ENCODE data around the gene MAGI2.

The MAGI2 gene

GRCh38 chr7:78225534-78225933, 1227.9 kb downstream of the MAGI2 start:
- no peak for DNase-seq (ENCODE audit: low read depth)

DNA sequence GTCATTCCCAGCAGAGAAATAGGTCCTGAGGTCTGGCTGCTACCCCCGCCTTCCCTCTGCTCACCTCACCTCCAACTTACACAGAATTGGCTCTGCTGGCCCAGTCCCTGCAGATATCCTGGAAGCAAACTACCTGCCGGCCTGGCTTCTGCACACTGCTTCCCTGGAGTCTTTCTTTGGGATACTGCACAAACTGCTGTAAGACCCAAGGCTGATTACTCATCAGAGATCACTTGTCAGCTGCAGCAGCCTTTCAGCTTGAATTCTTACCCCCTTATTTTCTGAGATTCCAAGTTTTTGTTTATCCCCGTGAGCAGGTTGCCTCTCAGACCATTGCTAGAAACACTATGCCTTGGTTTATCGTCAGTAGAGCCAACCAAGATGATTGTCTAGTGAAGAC, 1228.5 kb downstream of the MAGI2 start:
- no peak for DNase-seq (ENCODE audit: low read depth)

DNA sequence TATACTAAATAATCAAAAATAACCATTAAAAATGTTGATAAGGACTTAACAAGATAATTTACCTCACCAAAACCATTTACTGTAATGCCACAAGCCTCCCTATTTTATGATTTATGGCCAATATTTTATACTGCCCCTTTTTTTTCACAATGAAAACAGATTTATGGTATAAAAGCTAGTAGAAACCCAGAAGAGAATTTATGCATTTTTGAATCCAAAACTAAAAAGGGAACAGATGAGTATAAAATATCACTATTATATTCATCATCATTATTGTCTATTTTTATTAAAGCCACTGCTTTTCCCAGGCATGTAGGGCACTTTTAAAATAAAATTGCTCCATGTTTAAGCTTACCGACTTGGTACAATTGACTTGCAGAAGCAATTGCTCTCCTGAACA, 1229.9 kb downstream of the MAGI2 start:
- DNase-seq (ENCODE audit: low read depth), result no peak

GRCh38 chr7:78222001-78222751, 1231.3 kb downstream of the MAGI2 start:
- no peak for DNase-seq (ENCODE audit: low read depth)

GRCh38 chr7:78220754-78221153, 1232.7 kb downstream of the MAGI2 start:
- no peak for DNase-seq (ENCODE audit: low read depth)

- no peak for DNase-seq (ENCODE audit: low read depth)
These were observed 1234.6 kb downstream of the MAGI2 start for GRCh38 chr7:78218876-78219275.

DNA sequence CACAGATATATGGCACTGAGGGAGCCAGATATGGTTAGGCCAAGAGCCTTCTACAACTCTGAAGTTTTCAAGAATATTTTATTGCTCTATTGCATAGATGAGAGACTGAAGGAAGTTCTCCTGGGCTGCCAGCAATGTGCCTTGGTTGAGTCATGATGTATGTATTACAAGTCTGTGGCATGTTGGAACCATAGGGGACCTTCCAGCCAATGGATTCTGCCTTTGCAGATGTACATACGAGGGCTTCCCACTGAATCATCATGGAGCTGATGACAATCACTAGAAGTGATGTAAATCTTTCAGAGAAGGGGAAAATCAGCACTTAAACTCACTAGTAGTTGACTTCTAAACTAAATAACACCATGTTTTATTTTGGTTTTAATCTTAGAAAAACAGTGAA, 1235.4 kb downstream of the MAGI2 start:
- DNase-seq (ENCODE audit: low read depth), result no peak

- DNase-seq (ENCODE audit: low read depth), result no peak
These were observed 1238.3 kb downstream of the MAGI2 start for GRCh38 chr7:78215199-78215598.

GRCh38 chr7:78213402-78213801, 1240.1 kb downstream of the MAGI2 start:
- DNase-seq (ENCODE audit: low read depth), result no peak

DNA sequence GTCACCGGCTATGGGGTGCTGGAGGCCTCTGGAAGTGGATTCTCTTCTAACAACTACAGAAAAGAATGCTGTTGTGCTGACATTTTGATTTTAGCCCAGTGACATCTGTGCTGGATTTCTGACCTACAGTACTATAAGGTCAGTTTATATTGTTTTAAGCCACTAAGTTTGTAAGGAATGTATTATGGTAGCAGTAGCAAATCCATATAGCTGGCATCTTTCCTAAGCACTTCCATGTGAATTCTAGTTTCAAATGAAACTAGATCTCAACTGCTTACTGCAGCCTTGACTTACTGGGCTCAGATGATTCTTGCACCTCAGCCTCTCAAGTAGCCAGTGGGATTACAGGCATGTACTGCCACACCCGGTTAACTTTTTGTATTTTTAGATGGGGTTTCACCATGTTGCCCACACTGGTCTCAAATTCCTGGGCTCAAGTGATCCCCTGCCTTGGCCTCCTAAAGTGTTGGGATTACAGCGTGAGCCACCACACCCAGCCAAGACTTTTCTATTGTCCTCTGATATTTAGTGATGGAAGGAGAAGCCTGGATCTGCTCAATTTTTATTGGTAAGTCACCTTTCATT, 1240.9 kb downstream of the MAGI2 start:
- DNase-seq (ENCODE audit: low read depth), result no peak

DNA sequence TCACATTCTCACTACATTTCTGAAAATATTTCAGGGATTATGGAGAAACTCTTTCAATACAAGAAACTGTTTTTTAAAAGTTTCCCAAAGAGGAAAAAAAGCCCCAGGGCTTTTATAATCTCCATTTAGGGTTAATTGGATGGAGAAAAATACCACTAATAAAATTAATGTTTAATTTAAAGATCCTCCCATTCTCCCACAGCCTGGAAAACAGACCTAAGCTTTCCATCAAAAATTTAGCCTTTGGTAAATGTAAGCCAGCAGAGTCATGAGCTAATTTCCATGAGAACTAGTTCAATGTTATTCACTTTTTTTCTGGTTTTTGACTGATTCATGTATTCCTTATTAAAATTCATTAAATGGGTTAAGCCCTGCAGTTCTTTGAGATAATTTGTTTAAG, 1246.2 kb downstream of the MAGI2 start:
- DNase-seq (ENCODE audit: low read depth), result no peak

DNA sequence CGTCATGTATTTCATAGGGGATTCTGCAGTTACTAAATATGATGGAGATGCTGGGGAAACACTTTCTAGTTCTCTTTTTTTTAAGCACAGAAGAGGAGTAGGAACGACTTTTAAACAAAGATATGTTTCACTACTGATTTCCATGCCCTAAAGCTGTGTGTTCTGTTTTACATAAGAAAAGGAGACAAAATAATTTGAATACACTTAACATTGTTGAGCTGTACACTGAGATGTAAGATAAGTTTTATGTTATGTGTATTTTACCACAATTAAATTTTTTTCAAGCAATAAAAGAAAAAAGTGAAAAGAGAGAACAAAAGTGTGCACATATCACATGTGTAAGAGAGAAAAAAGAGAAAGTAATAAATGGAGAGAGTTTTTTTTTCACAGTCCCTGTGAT, 1246.7 kb downstream of the MAGI2 start:
- DNase-seq (ENCODE audit: low read depth), result no peak

- no peak for DNase-seq (ENCODE audit: low read depth)
These were observed 1250.3 kb downstream of the MAGI2 start for GRCh38 chr7:78203042-78203720.

GRCh38 chr7:78198756-78199155, 1254.7 kb downstream of the MAGI2 start:
- DNase-seq (ENCODE audit: low read depth), result no peak

- DNase-seq (ENCODE audit: low read depth), result no peak
These were observed 1256.0 kb downstream of the MAGI2 start for GRCh38 chr7:78197447-78197846.

DNA sequence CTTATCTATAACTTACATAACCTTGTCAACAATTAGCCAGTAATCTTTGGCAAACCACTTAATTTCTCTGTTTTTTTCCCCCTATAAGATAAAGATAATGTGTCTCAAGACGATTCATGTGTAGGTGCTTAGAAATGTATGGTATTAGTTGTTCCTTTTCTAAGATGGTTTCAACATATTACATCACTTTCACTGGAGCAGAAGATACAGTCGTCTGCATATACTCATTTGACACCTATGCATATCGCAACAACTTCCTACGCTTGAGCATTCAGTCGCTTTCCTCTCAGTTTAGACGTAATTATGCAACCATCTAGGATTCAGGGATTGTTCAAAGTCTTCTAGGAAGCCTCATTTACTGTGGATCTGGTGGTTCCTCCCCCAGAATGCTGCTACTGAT, 1258.2 kb downstream of the MAGI2 start:
- no peak for DNase-seq (ENCODE audit: low read depth)

DNA sequence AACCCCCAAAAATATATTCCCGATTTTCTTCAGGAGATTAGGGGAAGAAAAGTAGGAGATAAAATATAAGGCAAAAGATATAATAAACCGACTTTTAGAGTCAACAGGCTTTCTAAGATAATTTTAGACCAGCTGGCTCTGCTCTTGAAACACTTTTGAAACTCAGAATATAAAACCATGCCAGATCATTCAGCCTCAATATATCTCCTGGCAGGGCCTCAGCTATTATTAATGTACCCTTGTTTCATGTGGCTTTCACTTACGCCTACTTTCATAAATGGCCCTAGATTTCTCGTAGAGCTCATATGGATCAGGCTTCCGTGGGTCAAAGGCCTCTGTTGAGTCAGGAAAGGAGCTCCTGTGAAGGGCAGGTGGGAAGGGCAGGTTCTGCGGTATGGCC, 1258.9 kb downstream of the MAGI2 start:
- DNase-seq (ENCODE audit: low read depth), result no peak

- no peak for DNase-seq (ENCODE audit: low read depth)
These were observed 1261.9 kb downstream of the MAGI2 start for GRCh38 chr7:78191475-78192079.

DNA sequence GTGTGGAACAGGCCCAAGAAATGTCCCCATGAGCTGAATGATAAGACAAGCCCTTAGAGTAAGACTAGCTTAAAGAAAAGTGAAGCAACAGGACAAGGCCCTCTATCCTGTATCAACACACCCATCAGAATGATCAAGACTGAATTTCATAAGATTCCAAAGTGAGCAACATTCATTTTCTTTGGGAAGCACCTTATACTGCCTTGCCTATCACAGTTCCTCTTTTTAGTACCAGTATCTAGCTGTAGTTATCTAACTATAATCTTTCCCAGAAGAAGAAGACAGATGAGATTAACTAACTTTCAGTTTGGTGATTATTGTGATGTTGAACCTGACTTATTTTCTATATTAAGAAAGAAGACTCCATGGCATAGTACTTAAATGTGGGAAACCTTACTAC, 1263.7 kb downstream of the MAGI2 start:
- DNase-seq (ENCODE audit: low read depth), result no peak

- DNase-seq (ENCODE audit: low read depth), result no peak
These were observed 1268.2 kb downstream of the MAGI2 start for GRCh38 chr7:78185149-78185745.

- DNase-seq (ENCODE audit: low read depth), result no peak
These were observed 1269.2 kb downstream of the MAGI2 start for GRCh38 chr7:78184299-78184698.

GRCh38 chr7:78179827-78180477, 1273.5 kb downstream of the MAGI2 start:
- DNase-seq (ENCODE audit: low read depth), result no peak
